NCI-H1092 (cell line): ENCODE results near the gene TAF1C.
"Not testable (repeated sequence)": the region's sequence is repeated elsewhere in the genome, so short reads cannot be mapped to it uniquely, and the experiment has no call there.

Source experiments
- DNase-seq: peaks from one replicate; lab custom pipeline; 2025; lab: John Stamatoyannopoulos, UW

Gene TAF1C

GRCh38 chr16:84186685-84187437 lies at the start of gene TAF1C:
Gene TAF1C (minus strand): TSS chr16:84187057. CDS start chr16:84184988, 2,069 bp downstream.
- DNase-seq = peak; percentile 93

GRCh38 chr16:84234321-84235241 lies 47.7 kb upstream of the TAF1C start:
- DNase-seq = no peak

- no peak for DNase-seq
Observed at GRCh38 chr16:84233748-84234147, 46.9 kb upstream of the TAF1C start.

- no peak for DNase-seq
Observed at GRCh38 chr16:84232969-84233368, 46.1 kb upstream of the TAF1C start.

GRCh38 chr16:84232060-84232459 lies 45.2 kb upstream of the TAF1C start:
- DNase-seq = no peak

- DNase-seq = no peak
Observed at GRCh38 chr16:84229471-84229870, 42.6 kb upstream of the TAF1C start.

- no peak for DNase-seq
Observed at GRCh38 chr16:84228256-84228838, 41.5 kb upstream of the TAF1C start.

GRCh38 chr16:84227548-84227947 lies 40.7 kb upstream of the TAF1C start:
- no peak for DNase-seq

GRCh38 chr16:84226026-84226425 lies 39.2 kb upstream of the TAF1C start:
- DNase-seq = no peak

- no peak for DNase-seq
Observed at GRCh38 chr16:84225571-84225970, 38.7 kb upstream of the TAF1C start.

- no peak for DNase-seq
Observed at GRCh38 chr16:84225126-84225525, 38.3 kb upstream of the TAF1C start.

GRCh38 chr16:84224554-84224953 lies 37.7 kb upstream of the TAF1C start:
- no peak for DNase-seq

- DNase-seq = no peak
Observed at GRCh38 chr16:84223456-84223855, 36.6 kb upstream of the TAF1C start.

- DNase-seq = no peak
Observed at GRCh38 chr16:84220851-84221250, 34.0 kb upstream of the TAF1C start.

- no peak for DNase-seq
Observed at GRCh38 chr16:84218956-84219355, 32.1 kb upstream of the TAF1C start.

GRCh38 chr16:84218176-84218823 lies 31.4 kb upstream of the TAF1C start:
- no peak for DNase-seq

GRCh38 chr16:84216144-84216543 lies 29.3 kb upstream of the TAF1C start:
- DNase-seq = not testable (repeated sequence)

- DNase-seq = no peak
Observed at GRCh38 chr16:84215531-84215930, 28.7 kb upstream of the TAF1C start.

- no peak for DNase-seq
Observed at GRCh38 chr16:84214451-84215066, 27.7 kb upstream of the TAF1C start.

- no peak for DNase-seq
Observed at GRCh38 chr16:84212631-84213030, 25.8 kb upstream of the TAF1C start.

- no peak for DNase-seq
Observed at GRCh38 chr16:84212154-84212553, 25.3 kb upstream of the TAF1C start.

GRCh38 chr16:84209989-84210388 lies 23.1 kb upstream of the TAF1C start:
- no peak for DNase-seq
